GM21576 (cell line): Measurements from ENCODE around the gene TEF.
"Not testable (repeated sequence)": the region's sequence is repeated elsewhere in the genome, so short reads cannot be mapped to it uniquely, and the experiment has no call there.

Experiments
- ATAC-seq: cut with Tn5 transposase; IDR thresholded peaks from one replicate; pipeline ENCODE4 v1.9.1; 2021; ENCODE audit warnings: mild to moderate bottlenecking, moderate library complexity; ENCODE audit not compliant: unreplicated experiment

TEF gene

GRCh38 chr22:41417622-41418390 lies 36.1 kb downstream of the TEF start:
- ATAC-seq: no peak

GRCh38 chr22:41418717-41419116 lies 37.0 kb downstream of the TEF start:
- no peak for ATAC-seq

GRCh38 chr22:41425660-41426365 lies 44.1 kb downstream of the TEF start:
- ATAC-seq: no peak

- no peak for ATAC-seq
These were observed 47.6 kb downstream of the TEF start for GRCh38 chr22:41429232-41429950.

- no peak for ATAC-seq
These were observed 48.2 kb downstream of the TEF start for GRCh38 chr22:41429951-41430332.

GRCh38 chr22:41431656-41432055 lies 49.9 kb downstream of the TEF start:
- no peak for ATAC-seq

GRCh38 chr22:41433480-41433879 lies 51.7 kb downstream of the TEF start:
- not testable (repeated sequence) for ATAC-seq

GRCh38 chr22:41434361-41435003 lies 52.7 kb downstream of the TEF start:
- ATAC-seq: not testable (repeated sequence)

- no peak for ATAC-seq
These were observed 53.8 kb downstream of the TEF start for GRCh38 chr22:41435560-41435959.

GRCh38 chr22:41436322-41437113 lies 54.8 kb downstream of the TEF start:
- ATAC-seq: no peak

GRCh38 chr22:41437198-41437597 lies 55.5 kb downstream of the TEF start:
- no peak for ATAC-seq

- ATAC-seq: not testable (repeated sequence)
These were observed 58.8 kb downstream of the TEF start for GRCh38 chr22:41440511-41440910.

GRCh38 chr22:41442240-41442792 lies 60.6 kb downstream of the TEF start:
- ATAC-seq: no peak

GRCh38 chr22:41444360-41445128 lies 62.8 kb downstream of the TEF start:
- ATAC-seq: peak; percentile 42

- no peak for ATAC-seq
These were observed 63.7 kb downstream of the TEF start for GRCh38 chr22:41445129-41446056.

GRCh38 chr22:41446057-41446501 lies 64.3 kb downstream of the TEF start:
- ATAC-seq: no peak

GRCh38 chr22:41446639-41447434 lies 65.1 kb downstream of the TEF start, which contains the start of gene TOB2:
Gene TOB2 (minus strand): TSS chr22:41446801. CDS start chr22:41437345, 9,456 bp downstream.
- peak; percentile 38 for ATAC-seq
